Stimulated activated CD4-positive, alpha-beta T cell treated with anti-CD3 and anti-CD28 coated beads, Interleukin-2, amount 100 ng/mL, for 4 hours (primary cell): ENCODE measurements around the gene DPPA3.
"Not testable (repeated sequence)": the region's sequence is repeated elsewhere in the genome, so short reads cannot be mapped to it uniquely, and the experiment has no call there.

ENCODE experiments used
- DNase-seq: peaks from one replicate; pipeline ENCODE4 v3.0.0-alpha.2; 2020; ENCODE audit warnings: low read depth

The DPPA3 gene

DNA sequence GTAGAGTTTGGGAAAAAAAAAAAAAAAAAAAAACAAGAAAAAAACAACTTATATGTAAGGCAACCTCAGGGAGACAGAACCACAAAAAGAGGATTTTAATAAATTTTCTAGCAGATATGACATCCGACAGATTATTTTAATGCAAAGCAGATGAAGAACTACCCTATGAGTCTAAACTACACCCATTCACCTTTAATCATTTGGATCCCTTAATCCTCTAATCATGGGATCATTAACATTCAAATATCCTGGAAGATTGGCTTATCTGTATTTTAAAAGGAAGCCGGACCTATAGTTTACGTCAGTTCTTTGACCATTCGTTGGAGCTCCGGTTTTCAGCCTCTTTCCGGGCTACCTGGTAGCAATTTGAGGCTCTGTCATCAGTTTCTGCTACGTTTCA is at the start of gene DPPA3:
Gene DPPA3 (plus strand): TSS at position 301 of the 400 bp plus-strand sequence. CDS start 138 bp downstream, outside the sequence.
- DNase-seq: no peak

DNA sequence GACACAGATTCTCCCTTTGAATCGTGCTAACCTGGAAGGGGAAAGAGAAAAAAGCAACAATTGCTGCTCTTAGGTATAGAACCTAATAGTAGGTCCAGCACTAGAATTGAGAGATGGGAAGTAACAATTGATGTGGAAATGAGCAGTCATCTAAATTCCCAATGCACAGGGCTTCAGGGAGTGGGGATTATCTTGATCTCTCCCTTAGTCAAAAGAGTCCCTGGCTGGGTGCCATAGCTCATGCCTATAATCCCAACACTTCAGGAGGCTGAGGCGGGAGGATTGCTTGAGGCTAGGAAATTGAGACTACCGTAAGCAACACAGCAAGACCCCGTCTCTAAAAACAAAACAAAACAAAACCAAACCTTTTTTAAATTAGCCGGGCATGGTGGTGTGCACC is 49.5 kb upstream of the DPPA3 start:
- no peak for DNase-seq

DNA sequence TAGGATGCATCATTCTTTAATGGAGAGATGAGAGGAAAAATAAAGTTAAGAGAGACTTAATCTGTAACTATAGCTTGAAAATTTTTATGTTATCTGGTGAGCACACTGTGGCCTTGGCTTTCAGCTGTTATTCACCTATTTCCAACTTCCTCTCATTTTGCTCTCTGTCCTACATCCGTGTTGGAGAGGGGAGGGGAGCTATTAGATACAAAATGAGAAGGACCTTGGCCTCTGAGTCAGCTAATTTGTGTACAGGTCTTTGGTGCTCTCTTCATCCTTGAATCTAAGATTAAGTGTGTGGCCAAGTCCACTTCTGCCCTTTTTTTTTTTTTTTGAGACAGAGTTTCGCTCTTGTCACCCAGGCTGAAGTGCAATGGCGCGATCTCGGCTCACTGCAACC is 44.6 kb upstream of the DPPA3 start:
- DNase-seq: no peak

DNA sequence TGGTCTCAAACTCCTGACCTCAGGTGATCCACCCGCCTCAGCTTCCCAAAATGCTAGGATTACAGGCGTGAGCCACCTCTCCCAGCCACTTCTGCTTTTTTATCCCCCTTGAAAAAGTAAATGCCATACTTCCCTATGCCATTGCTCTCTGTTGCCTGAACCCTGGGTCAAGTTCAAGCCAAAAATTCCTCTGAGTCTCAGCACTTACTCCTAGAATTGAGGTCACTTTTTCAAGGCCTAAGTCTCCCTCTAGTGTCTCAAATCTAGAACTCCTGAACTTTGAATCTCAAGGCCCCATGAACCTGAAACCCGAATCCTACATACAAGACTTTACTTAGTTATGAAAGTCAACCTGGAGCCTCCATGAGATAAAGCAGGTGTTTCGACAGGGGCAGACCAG is 44.1 kb upstream of the DPPA3 start:
- no peak for DNase-seq

DNA sequence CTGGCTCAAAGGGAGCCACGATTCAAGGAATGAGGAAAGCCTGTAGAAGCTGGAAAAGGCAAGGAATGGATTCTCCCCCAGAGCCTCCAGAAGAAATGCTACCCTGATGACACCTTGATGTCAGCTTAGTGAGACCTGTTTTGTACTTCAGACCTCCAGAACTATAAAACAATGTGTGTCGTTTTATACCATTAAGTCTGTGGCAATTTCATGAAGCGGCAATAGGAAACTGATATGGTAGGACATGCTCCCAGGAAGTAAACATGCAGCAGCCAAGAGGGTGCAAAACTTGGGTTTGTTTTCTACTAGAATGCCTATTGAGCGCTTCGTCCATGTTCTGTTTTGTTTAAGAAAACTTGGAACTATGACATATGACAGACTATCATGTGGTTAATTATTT is 43.1 kb upstream of the DPPA3 start:
- no peak for DNase-seq

DNA sequence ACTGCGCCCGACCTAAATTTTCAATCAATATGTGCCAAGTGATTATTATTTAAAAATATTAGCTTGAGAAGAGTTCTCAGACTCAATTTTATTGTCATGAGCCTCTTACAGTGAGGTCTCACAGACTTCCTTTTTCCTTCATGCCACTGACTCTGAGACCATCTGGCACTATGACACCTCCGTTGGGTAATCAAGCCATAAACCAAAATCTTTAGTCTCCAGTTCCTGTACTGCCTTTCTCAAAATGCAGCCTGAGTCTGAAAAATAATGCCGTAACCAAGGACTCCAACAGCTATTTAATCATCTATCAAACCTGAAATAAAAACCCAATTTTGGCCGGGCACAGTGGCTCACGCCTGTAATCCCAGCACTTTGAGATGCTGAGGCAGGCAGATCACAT is 35.8 kb upstream of the DPPA3 start:
- DNase-seq: not testable (repeated sequence)

DNA sequence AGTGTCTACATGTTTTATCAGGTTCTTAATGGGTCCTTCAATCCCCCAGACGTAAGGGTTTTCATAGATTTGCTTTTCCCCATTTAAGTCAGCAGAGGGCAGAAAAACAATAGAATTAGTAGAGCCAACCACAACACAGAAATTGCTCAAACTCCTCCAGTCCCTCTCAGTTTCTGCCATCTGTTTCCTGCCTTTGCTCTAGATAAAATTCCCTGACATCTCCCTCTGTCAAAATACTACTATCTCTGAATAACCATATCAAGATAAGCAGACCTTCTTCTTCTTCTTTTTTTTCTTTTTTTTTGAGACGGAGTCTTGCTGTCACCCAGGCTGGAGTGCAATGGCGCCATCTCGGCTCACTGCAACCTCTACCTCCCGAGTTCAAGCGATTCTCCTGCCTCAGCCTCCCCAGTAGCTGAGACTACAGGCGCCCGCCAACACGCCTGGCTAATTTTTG is 33.8 kb upstream of the DPPA3 start:
- DNase-seq: not testable (repeated sequence)

DNA sequence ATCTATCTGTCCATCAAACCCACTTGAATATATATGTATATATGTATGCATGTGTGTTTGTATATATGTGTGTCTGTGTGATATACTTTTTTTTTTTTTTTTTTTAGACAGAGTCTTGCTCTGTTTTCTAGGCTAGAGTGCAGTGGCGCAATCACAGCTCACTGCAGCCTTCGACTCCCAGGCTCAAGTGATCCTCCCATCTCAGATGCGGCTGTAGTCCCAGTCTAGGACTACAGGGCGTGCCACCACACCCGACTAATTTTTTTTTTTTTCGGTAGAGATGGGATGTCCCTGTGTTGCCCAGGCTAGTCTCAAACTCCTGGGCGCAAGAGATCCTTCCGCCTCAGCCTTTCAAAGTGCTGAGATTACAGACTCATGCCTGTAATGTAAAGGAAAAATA is 32.5 kb upstream of the DPPA3 start:
- DNase-seq: no peak

DNA sequence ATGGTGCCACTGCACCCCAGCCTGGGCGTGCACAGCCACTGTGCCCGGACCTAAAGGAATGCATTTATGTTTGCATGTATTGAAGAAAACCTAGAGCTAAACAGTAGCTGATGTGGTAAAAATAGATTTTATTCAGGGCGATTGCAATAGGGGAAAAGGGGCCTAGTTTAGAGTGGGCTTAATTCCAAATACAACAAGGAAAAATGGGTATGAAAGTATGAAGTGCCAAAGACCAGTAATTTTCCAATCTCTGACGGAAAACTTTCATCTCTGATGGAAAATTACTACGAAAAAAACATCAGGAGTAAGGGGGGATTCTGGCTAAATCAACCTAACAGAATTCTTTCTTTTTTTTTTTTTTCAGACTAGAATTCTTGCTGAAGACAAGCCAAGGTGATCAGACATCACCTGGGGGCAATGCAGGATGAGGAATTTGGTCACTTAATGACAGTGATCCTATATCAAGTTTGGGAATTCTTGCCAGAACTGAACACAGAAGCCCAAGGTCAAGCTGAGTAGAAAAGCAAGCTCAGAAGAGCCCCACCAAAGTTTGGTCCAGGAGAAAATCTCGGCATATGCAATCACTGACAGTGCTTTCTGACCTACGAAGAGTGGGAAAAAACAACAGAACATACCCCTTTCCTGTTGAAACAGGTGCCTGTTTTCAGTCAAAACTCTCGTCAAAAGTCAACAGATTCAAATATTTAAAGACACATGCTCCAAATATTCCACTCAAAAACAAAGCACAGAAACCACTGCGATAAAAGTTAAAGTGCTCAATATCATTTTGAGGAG is 31.8 kb upstream of the DPPA3 start:
- no peak for DNase-seq

DNA sequence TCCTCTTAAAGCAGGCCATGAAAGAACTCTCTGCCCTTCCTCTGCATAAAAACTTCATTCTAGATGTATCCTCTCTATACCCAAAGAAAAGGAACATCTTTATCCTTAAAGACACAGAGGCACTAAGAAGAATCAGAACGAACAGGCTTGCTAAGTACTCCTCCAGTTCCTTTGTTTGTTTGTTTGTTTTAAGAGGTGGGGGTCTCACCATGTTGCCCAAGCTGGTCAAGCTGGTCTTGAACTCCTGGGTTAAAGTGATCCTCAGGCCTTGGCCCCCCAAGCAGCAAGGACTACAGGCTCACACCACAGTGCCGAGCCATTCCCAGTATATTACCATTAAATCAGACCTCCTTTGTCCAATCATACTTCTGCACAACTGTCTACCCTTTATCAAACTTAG is 29.7 kb upstream of the DPPA3 start:
- DNase-seq: no peak

DNA sequence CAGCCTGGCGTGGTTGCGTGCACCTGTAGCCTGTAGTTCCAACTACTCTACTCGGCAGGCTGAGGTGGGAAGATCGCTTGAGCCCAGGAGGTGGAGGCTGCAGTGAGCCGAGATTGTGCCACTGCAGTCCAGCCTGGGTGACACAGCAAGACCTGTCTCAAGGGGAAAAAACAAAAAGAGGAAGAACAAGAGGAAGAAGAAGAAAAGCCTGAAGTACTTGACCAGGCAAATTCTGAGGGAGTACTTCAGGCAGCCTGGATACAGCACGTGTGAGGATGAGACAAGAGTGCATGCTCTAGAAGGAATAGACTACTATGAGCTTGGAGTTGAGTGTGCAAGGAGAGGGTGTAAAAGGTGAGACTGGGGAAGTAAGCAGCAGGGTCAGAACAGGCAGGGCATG is 17.4 kb upstream of the DPPA3 start:
- DNase-seq: no peak

DNA sequence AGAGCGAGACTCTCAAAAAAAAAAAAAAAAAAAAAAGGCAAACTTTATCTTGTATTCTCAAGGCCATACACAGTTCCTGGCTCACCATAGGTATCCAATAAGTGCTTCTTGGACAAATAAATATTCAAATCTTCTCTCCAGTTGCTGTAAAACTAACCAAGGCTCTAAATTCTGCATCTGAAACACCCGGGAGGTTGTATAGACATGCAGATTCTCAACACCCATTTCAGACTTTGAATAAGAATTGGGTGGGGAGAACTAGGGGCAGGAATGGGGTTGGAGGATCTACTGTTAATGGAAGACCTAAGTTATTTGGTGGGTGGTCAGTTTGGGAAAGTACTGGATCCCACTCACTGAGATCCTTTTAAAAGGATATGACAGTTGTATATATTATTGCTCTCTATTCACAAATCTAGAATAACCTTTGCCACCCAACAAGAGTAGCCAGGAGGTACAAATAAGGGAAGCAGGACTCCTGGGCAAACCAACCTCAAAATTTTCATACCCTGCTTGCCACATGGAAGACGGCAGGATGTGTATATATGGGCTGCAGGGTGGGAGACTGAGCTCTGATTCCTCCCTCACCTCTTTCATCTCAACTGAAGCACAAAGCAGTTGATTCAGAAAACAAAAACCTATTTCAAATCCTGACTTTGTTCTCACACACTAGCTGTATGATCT is 16.5 kb upstream of the DPPA3 start:
- no peak for DNase-seq

DNA sequence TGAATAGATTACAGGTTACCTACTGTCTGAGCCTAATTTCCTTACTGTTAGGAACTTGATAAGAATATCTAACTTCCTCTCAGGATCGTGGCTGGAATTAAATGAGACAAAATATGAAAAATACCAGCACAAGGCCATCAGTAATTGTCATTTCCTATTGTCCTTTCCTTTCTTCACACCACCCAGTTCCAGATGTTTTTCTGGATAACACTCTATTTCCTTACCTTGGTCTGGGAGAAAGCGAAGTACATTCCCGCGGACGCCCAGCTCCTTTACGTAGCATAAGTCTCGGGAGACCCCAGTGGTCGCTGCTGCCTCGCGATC is 16.0 kb upstream of the DPPA3 start:
- DNase-seq: no peak

DNA sequence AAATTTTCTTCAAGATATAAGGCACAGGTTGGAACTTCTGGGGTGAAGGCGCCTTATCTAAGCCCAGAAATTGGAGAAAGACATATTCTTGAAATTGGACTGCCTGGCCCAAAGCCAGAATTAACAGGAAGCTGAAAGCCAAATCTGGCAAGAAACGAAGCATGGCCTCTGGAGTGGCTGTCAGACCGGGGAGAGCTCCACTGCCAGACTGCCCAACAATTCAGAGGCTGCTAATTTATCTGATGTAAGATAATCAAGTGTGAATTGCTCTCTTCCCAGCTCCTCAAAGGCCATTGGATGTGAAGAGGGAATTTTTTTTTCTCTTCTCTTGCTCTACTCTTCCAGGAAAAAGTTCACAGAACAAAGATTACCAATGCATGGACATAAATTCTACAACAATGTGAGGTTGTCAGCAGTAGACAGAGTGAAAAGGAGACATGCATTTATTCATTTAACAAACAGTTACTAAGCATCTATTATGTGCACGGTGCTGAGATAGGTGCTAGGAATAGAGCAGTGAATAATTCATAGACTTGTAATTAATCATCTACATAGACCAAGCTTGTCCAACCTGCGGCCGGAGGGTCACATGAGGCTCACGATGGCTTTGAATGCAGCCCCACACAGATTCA is 15.6 kb upstream of the DPPA3 start, which contains the start of gene GDF3:
Gene GDF3 (minus strand): TSS at position 210 of the 632 bp plus-strand sequence. CDS start 47 bp downstream, at position 163.
- DNase-seq: no peak

DNA sequence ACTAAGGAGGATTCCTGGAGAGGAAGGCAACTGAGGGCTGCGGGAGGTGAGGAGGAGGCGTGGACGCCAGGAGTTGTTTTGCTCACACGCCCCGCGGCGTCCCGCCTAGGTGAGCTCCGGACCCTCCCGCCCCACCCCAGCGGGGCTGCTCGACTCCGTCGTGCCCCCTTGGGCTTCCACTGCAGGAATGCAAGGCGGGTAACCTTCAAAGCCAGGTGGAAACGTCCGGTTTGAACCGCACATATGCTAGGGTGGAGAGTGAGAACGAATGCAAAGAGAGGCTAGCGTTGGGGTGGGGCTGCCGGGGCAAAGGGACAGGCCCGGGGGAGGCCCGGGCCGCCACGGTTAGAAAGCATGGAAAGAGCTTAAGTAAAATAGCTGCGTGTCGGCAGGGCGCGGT is 5.4 kb upstream of the DPPA3 start:
- DNase-seq: no peak

DNA sequence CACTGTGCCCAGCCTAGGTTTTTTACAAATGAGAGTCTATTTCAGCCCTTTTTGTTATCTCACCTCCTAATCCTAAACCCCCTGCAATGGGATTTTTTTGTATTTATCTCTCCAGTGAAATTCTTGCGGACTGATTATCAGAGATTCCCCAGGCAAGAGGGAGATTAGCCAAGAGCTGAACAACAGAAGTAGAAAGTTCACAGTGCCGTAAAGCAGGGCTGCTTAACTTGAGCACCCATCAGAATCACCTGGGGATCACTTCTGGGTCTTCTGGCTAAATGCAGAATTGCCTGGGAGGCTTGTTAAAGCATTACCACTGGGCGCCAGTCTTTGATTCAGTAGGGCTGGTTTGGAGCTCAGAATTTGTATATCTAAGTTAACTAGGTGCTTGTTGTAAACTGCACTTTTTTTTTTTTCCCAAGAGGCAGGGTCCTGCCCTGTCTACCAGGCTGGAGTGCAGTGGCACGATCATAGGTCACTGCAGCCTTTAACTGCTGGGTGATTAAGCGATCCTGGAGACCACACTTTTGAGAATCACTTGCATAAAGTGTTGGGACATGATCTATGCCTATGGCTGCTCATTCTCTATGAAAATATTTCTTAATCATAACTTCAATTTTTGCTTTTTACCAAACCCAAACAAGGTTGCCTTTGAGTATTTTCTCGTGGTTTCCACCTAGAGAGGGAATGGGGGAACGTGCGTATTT is 1.1 kb upstream of the DPPA3 start:
- no peak for DNase-seq

DNA sequence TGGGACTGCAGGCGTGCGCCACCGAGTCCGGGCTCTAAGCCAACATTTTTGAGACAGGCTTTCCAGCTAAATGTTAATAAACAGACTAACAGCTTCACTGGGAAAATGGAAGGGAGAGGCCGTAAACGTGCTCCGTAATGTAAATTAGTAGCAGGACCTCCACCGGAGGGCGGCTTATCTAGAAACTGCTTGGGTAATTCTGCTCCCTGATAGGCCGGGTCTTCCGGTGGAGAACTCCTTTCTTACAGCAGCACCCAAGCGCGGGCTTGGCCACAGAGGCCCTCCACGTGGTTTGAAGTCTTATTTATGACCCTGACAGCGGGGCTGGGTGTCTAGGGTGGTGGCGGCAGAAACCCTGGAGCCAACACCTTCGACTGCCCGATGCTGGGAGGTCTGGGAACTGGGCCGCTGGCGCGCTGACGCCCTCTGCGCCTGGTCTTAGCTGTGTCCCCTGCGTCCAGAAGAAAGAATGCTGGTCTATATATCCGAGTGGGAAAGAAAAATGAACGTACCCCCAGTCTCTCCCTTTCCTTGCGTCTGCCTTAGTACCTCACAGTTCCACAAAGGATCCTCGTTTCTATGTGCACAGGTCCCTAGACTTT is 1.7 kb downstream of the DPPA3 start:
- no peak for DNase-seq

DNA sequence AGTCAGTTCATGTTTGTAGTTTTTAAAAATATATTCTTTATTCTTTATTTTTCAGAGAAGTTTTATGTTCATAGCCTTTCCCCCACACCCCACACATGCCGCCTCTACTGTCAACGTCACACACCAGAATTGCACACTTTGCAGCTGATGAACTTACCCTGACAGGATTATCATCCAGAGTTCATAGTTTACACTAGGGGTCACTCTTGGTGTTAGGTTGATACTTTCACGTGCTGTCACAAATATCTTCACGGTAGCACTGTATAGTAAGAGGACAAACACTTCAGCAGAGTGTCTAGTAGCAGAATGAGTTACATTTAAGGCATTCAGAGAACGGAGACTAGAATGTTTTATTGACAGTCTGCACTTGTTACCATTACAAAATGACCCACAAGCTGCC is 5.1 kb downstream of the DPPA3 start:
- no peak for DNase-seq

DNA sequence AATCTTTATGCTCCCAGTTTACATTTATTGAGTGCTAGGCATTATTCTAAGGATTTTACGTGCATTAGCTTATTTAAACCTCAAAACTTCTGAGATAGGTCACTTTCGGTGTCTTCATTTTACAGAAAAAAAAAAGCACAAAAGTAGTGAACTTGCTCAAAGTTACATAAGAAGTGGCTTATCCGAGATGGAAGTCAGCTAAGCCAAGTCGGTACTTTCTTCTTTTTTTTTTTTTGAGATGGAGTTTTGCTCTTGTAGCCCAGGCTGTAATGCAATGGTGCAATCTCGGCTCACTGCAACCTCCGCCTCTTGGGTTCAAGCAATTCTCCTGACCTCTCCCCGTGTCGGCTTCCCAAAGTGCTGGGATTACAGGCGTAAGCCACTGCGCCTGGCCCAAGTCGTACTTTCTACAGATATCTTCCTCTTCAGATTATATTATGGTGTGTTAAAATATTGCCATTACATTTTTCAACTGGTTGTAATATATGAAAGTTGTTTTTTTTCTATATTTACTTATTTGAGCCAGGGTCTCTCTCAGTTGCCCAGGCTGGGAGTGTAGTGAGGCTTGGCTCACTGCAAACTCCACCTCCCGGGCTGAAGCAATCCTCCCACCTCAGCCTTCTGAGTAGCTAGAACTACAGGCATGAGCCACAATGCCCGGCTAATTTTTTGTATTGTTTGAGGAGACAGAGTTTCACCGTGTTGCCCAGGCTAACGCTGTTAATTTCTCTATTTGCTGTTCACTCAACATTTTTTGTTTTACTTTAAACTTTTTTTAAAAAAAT is 8.9 kb downstream of the DPPA3 start:
- no peak for DNase-seq

DNA sequence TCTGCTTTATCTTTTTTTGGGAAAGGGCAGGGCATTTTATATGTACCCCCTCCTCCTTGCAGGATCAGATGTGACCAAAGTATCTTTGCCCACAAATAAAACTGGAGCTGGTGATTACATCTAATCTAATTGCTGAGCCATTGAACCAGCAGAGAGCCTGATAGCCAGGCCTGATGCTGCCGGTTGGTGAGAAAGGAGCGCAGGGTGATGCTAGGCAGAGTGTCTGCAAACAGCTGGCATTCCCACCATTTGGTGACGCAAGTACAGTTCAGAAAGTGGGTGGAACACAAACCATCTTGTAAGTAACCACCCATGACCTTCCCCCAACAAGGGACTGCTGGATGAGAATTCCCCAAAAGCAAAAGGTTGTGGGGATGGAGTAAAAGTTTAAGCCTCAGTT is 12.7 kb downstream of the DPPA3 start:
- no peak for DNase-seq

DNA sequence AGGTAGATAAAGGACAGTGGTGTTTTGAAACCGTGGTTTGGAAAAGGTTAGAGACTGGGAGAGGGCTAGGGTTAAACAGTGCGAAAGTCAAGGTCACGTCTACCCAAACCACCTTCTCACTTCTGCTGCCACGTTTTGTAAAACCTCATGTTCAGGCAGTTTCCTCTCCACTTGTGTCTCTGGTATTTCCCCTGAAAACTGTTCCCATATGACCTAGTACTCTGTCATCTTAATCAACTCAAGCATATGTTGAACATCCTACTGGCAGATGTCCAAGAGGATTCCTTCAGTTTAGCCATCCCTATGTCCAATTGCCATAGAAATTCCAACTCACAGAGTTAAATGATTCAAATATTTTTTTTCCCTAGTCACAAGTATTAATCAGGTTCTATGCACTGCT is 18.5 kb downstream of the DPPA3 start:
- DNase-seq: no peak
